Duodenal mucosa (tissue), 2 donors: Measurements from ENCODE around the gene PRKCH.

ENCODE experiments used
- H3K27ac ChIP-seq: one replicate; pipeline ENCODE4 v1.7.0; 2013; ENCODE audit warnings: low read depth, low read length
- H3K27me3 ChIP-seq, 2 donors: one replicate each; pipeline ENCODE4 v1.7.0; 2013; ENCODE audit warnings: low read length in 2 of 2, control low read depth in 1 of 2; ENCODE audit not compliant: insufficient read depth in 2 of 2, control insufficient read depth in 1 of 2
- H3K36me3 ChIP-seq, 2 donors: one replicate each; pipeline ENCODE4 v1.7.0; 2013; ENCODE audit warnings: low read length in 2 of 2, control low read depth in 1 of 2; ENCODE audit not compliant: insufficient read depth in 2 of 2, control insufficient read depth in 1 of 2
- H3K4me1 ChIP-seq, 2 donors: one replicate each; pipeline ENCODE4 v1.7.0; 2013; ENCODE audit warnings: low read length in 2 of 2, control low read depth in 1 of 2; ENCODE audit not compliant: insufficient read depth in 2 of 2, control insufficient read depth in 1 of 2
- H3K4me3 ChIP-seq, 2 donors: one replicate each; pipeline ENCODE4 v1.7.0; 2013; ENCODE audit warnings: low read length in 2 of 2, low read depth in 1 of 2
- H3K9ac ChIP-seq, 2 donors: one replicate each; pipeline ENCODE4 v1.7.0; 2013; ENCODE audit warnings: low read length in 2 of 2, low read depth in 1 of 2
- H3K9me3 ChIP-seq, 2 donors: one replicate each; pipeline ENCODE4 v1.7.0; 2013; ENCODE audit warnings: low read length in 2 of 2, control low read depth in 1 of 2; ENCODE audit not compliant: control insufficient read depth in 1 of 2

PRKCH gene

DNA sequence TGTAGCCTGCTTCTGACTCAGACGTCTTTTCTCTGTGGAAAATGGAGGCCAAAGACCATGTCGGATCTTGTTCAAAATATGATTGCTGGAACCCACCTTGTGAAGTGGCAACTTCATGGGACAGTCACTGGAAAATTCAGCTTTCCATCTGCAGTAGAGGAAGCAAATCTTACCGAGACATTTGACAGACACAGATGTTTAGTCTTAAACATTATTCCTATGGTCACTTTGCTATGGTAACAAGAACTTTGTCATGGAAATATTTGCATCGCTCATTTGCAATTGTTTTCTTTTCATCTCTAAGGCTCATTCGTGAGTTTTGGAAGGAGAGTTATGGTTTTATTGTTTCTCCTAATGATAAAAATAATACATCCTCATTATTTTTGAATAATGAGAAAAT, 275.6 kb downstream of the PRKCH start:
- Histone ChIP-seq H3K27ac (no peak overlapping the region), H3K9me3 (no peaks in the 10 kb centered on the region), H3K4me3 (no peak overlapping the region), H3K4me1 (peaks cover 2 to 9% of the 10 kb centered on the region in 2 donors), H3K27me3 (no peaks in the 10 kb centered on the region), H3K9ac (no peak overlapping the region), H3K36me3 (no peaks in the 10 kb centered on the region)

DNA sequence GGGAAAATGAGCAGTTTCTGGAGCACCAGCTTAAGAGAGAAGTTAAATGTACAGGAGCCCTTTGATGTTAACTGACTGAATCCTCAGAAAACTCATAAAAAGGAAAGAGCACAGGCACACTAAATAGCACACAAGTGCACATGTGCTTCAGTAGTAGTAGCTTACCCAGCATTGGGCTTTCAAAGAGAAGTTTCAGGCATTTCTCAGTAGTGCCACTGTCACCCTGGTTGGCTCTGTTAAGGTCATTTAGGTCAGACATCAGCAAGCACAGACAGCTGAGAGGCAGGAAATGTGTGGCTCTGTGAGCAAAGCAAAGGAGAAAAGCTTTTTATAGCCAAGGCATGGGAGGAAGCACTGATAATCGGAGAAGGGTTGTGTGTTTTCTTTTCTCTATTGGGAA, 277.6 kb downstream of the PRKCH start:
- Histone ChIP-seq H3K27ac (no peak overlapping the region), H3K9ac (no peak overlapping the region), H3K36me3 (no peaks in the 10 kb centered on the region), H3K4me3 (no peak overlapping the region), H3K4me1 (peaks cover 2 to 22% of the 10 kb centered on the region in 2 donors), H3K9me3 (no peaks in the 10 kb centered on the region), H3K27me3 (no peaks in the 10 kb centered on the region)

DNA sequence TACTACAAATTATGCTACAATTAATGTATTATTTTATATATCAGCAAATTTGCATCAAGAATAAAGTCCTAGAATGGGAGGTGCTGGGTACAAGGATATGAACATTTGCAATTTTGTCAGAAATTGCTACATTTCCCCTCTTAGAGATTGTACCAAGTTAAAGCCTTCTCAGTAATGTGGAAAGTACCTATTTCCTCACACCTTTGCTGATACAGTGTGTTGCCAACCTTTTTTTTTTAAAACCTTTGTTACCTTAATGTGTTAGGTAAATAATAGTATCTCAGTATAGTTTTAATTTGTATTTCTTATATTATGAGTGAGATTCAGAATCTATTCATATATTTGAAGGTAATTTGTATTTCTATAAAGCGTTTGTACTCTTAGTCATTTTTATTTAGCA, 278.6 kb downstream of the PRKCH start:
- H3K4me3 ChIP-seq: no peak overlapping the region
- no peaks in the 10 kb centered on the region for H3K9me3 ChIP-seq
- H3K36me3 ChIP-seq: no peaks in the 10 kb centered on the region
- peaks cover 2 to 16% of the 10 kb centered on the region in 2 donors for H3K4me1 ChIP-seq
- H3K27me3 ChIP-seq: no peaks in the 10 kb centered on the region
- H3K27ac ChIP-seq: no peak overlapping the region
- no peak overlapping the region for H3K9ac ChIP-seq
